NCI-H510A (cell line): Measurements from ENCODE around the gene DUT.

Experiments
- DNase-seq: peaks from one replicate; lab custom pipeline; 2025; lab: John Stamatoyannopoulos, UW

DUT gene

GRCh38 chr15:48330105-48330785, 984 bp upstream of the DUT start:
- no peak for DNase-seq

- no peak for DNase-seq
Measured at GRCh38 chr15:48331796-48332641, 790 bp downstream of the DUT start.

GRCh38 chr15:48332642-48333034, 1.4 kb downstream of the DUT start:
- DNase-seq, result no peak

DNA sequence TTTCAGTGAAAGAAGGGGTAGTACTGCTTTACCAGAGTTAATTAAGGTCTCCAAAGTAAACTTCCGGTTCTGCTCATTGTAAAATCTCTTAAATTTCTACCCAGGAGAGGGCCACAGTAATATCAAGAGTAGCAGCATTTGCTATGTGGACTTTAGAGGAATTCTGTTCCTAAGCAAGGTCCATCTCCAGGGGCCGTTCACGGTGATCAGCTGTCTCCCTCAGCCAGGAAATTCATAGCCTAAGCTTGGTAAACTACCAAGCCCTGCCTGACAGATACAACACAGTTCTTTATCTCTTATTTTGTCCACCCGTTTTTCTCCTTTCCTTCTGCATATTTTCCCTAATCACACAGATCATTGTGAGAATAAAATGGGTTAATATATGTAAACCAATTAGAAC, 2.3 kb downstream of the DUT start:
- no peak for DNase-seq

DNA sequence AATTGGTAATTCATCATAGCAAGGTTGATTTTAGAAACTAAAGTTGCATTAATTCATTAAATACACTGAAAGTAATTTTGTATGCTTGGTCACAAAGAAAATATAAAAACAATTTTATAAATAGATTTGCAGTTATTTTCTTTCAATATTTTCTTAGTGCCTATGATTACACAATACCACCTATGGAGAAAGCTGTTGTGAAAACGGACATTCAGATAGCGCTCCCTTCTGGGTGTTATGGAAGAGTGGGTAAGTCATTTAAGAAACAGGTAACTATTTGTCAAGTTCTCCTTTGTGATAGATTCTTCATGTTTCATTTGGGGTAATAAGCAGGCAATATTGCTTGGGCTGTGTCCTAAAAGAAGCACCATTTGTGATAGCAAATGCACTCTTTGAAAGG, 3.0 kb downstream of the DUT start:
- DNase-seq, result no peak

DNA sequence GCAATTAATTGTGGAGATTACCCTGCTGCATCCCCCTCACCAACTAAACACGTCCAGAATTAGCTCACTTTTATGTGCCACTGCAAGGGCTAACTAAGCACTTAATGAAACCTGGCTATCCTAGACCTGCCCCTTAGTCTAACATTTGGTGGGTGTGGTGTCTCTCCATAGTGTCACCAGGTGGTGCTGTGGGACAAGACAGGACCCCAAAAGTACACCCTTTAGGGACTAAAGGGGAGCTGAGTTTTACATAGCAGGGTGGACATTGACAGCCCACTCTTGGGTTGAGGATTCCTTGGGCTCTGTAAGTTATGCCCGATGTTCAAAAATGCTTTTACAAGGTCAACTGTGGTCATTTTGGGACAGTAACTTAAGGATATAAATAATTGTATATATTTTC, 5.7 kb downstream of the DUT start:
- no peak for DNase-seq

DNA sequence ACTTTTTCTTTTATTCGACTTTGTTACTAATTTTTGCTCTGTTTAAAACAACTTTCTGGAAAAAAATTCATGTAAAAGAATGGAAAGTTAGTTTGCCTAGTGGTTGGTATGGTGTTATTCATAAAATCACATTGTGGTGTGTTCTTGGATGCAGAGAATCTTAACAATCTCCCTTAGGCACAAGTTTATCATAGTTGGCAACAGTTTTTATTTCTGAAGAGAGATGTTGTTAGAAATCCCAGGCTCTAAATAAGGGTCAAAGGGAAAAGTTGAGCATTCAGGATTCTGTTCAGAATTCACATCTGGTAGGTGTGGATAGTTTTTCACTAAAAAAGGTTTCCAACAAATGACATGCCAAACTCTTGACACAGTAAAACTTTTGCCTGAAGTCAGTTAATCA, 6.4 kb downstream of the DUT start:
- no peak for DNase-seq

DNA sequence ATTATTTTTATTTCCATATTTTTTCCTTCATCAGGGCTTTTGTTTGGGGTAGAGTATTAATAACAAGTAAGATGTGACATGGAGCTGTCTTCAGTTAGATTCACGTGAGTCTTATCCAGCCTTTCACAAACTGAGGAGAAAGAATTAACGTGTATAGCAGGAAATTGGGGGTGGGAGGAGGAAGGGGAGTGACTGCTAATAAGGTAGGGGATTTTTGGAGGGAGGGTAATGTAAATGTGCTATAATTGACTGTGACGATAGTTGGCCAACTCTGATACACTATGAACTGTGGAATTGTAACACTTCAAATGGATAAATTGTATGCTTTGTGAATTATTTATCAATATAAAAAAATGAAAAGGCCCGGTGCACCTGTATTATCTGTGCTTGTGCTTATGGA, 8.9 kb downstream of the DUT start:
- DNase-seq, result no peak

GRCh38 chr15:48343865-48344264, 12.6 kb downstream of the DUT start:
- no peak for DNase-seq

DNA sequence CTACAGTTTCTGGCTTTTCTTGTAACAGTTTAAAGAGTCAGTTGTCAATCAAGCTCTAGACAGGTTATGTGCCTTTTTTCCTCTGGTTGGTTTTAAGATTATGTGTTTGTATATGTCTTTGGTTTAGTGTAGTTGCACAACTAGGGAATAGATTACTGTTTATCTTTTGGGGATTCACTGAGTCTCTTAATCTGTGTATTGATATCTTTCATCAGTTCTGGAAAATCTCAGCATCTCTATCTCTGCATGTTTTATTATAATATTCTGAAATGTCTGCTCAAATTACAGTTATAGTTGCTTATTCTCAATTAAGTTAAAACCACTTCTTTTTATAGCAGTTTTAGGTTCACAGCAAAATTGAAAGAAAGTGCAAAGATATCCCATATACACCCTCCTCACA, 14.3 kb downstream of the DUT start:
- DNase-seq, result no peak

- DNase-seq, result peak; percentile 11
Measured at GRCh38 chr15:48352474-48353072, 21.3 kb downstream of the DUT start.

GRCh38 chr15:48354694-48355303, 23.6 kb downstream of the DUT start:
- DNase-seq, result no peak

- DNase-seq, result no peak
Measured at GRCh38 chr15:48355377-48355776, 24.1 kb downstream of the DUT start.

GRCh38 chr15:48358229-48359152, 27.3 kb downstream of the DUT start:
- no peak for DNase-seq

GRCh38 chr15:48360841-48361240, 29.6 kb downstream of the DUT start:
- DNase-seq, result no peak

- no peak for DNase-seq
Measured at GRCh38 chr15:48361685-48362084, 30.5 kb downstream of the DUT start.

GRCh38 chr15:48363474-48363873, 32.2 kb downstream of the DUT start:
- no peak for DNase-seq

- no peak for DNase-seq
Measured at GRCh38 chr15:48365575-48365974, 34.3 kb downstream of the DUT start.

DNA sequence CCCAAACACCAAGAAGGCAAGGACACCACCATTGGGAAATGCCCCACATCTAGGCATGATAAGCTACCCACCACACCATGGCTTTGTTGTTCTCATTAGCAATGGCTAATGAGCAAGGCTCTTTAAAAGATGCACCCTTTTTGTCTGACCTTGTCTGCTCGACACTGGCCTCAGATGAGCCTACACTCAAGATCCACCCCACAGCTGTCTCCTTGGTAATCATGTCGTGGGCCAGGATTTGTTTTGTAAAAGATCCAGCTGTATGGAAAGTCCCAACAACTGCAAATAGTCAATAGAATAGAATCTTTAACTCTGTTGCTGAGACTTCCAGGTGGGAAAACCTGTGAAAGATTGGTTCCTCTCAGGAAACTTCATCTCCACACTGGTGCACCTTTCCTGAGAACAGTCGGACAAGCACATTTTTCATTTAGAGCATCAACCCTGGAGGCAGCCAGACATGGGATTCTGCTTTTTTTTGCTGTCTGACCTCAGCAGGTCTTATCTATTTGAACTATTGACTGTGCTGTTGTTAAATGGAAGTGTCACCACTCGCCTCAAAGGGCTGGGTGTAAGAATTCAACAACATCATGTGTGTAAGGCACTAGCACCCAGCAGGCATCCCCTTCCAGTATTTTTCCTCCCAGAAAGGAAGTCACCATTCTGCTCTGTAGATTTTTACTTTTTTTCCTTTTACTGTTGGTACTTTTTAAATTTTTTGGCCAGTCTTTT, 35.5 kb downstream of the DUT start:
- DNase-seq, result no peak

GRCh38 chr15:48367483-48367882, 36.3 kb downstream of the DUT start:
- no peak for DNase-seq

- DNase-seq, result no peak
Measured at GRCh38 chr15:48370460-48370859, 39.2 kb downstream of the DUT start.
